GM23248 (cell line): ENCODE data around the gene NAIF1. TPM values are rescaled to one million over a fixed set of nuclear protein-coding genes. Genes with fewer than 3 reads are reported as not detected.
A peak's percentile ranks its signal among the peaks of the same experiment; 100 is the strongest.

ENCODE experiments used
- DNase-seq: peaks from one replicate; pipeline ENCODE4 v3.0.0-alpha.2; 2015
- H2AFZ ChIP-seq: fragments of 200-600 bp; sonication (generic); 2 replicates; pipeline ENCODE4 v1.6.1; 2016; ENCODE audit warnings: antibody characterized with exemption
- H3F3A ChIP-seq: fragments of 200-600 bp; sonication (generic); 2 replicates; pipeline ENCODE4 v1.6.1; 2016; ENCODE audit warnings: mild to moderate bottlenecking, antibody characterized with exemption, mixed run types; ENCODE audit not compliant: insufficient read depth
- H3K27ac ChIP-seq: fragments of 200-600 bp; sonication (generic); 2 replicates; pipeline ENCODE4 v1.5.1; 2016; ENCODE audit warnings: mild to moderate bottlenecking
- H3K27me3 ChIP-seq: fragments of 200-600 bp; sonication (generic); replicated peaks from 2 replicates; pipeline ENCODE4 v1.6.1; 2016; ENCODE audit warnings: mild to moderate bottlenecking; ENCODE audit not compliant: insufficient read depth
- H3K36me3 ChIP-seq: fragments of 200-600 bp; sonication (generic); 2 replicates; pipeline ENCODE4 v1.6.1; 2016; ENCODE audit warnings: low read depth, mild to moderate bottlenecking
- H3K4me1 ChIP-seq: fragments of 200-600 bp; sonication (generic); 2 replicates; pipeline ENCODE4 v1.6.1; 2016; ENCODE audit warnings: mild to moderate bottlenecking; ENCODE audit not compliant: insufficient read depth
- H3K4me2 ChIP-seq: fragments of 200-600 bp; sonication (generic); one replicate; pipeline ENCODE4 v1.6.1; 2016; ENCODE audit warnings: mild to moderate bottlenecking; ENCODE audit not compliant: unreplicated experiment
- H3K4me3 ChIP-seq: fragments of 200-600 bp; sonication (generic); 2 replicates; pipeline ENCODE4 v1.5.1; 2016; ENCODE audit warnings: mild to moderate bottlenecking
- H3K79me2 ChIP-seq: fragments of 200-600 bp; sonication (generic); 2 replicates; pipeline ENCODE4 v1.6.1; 2016; ENCODE audit warnings: mild to moderate bottlenecking; ENCODE audit not compliant: insufficient read depth
- H3K9ac ChIP-seq: fragments of 200-600 bp; sonication (generic); 2 replicates; pipeline ENCODE4 v1.6.1; 2016; ENCODE audit warnings: mild to moderate bottlenecking
- H3K9me2 ChIP-seq: fragments of 200-600 bp; sonication (generic); 2 replicates; pipeline ENCODE4 v1.6.1; 2016; ENCODE audit warnings: mixed run types, mild to moderate bottlenecking, moderate library complexity; ENCODE audit not compliant: insufficient read depth
- H3K9me3 ChIP-seq: fragments of 200-600 bp; sonication (generic); one replicate; pipeline ENCODE4 v1.6.1; 2017; ENCODE audit warnings: low read depth
- H4K20me1 ChIP-seq: fragments of 200-600 bp; sonication (generic); 2 replicates; pipeline ENCODE4 v1.6.0; 2016; ENCODE audit not compliant: insufficient read depth
- EZH2 ChIP-seq: fragments of 200-600 bp; sonication (generic); IDR thresholded peaks from 2 replicates; pipeline ENCODE4 v1.6.1; 2018; ENCODE audit warnings: antibody characterized with exemption, mild to moderate bottlenecking; ENCODE audit not compliant: insufficient read depth, poor library complexity, severe bottlenecking
- EZH2phosphoT487 ChIP-seq: fragments of 200-600 bp; sonication (generic); IDR thresholded peaks from 2 replicates; pipeline ENCODE4 v1.6.1; 2018; ENCODE audit warnings: antibody characterized with exemption, moderate library complexity, mild to moderate bottlenecking, low read depth; ENCODE audit not compliant: insufficient read depth
- WGBS, 2 experiments: methylation state at CpG; one replicate each; pipeline ENCODE4 v1.1.6; 2015 to 2017; ENCODE audit warnings: low lambda C conversion rate in 2 of 2, low coverage in 1 of 2; ENCODE audit errors: missing lambda C conversion rate in 2 of 2; 5-methylcytosine and 5-hydroxymethylcytosine counted together
- in situ Hi-C: fragments of 300-500 bp; cut with MboI; formaldehyde crosslinking; loops from 2 replicates; pipeline ENCODE4 v1.15.0; 2020
- polyA plus RNA-seq: library from polyadenylated mRNA; unstranded; fragments of >200 nt; fragmentation: Nextera tagmentation; extraction: Ambion mirVana; gene quantifications from 2 replicates; pipeline ENCODE4 v1.2.1, GENCODE V29; 2016
- total RNA-seq: library from RNA; depleted of rRNA; stranded (reverse); fragments of >200 nt; shearing (Covaris generic); gene quantifications from 2 replicates; pipeline ENCODE4 v1.2.3, GENCODE V29; 2014

The NAIF1 gene
- total and polyA plus RNA-seq, 2 experiments from 2014 or later, result 4.8 to 9.5 TPM

DNA sequence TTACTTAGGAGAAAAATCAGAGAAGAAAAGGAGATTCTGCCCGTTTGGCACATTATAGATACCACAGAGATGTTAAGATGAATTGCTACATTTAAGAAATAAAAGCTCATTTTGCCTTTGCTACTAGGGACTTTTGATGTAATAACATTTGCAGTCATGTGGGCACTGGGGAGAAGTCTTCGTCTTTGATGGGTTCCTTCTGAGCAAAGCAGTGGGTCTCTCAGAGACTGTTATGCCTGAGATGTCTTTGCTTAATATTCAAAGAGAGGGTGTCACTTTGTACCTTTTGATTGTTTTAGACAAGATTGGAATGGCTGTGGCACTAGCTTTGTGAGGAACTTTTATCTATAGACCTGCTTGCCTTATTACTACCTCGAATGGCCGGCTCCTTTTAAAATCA lies 25.9 kb upstream of the NAIF1 start:
- H3K4me2 ChIP-seq, result peak overlapping the region; percentile 77
- peak overlapping the region; percentile 84 for H3K9ac ChIP-seq

DNA sequence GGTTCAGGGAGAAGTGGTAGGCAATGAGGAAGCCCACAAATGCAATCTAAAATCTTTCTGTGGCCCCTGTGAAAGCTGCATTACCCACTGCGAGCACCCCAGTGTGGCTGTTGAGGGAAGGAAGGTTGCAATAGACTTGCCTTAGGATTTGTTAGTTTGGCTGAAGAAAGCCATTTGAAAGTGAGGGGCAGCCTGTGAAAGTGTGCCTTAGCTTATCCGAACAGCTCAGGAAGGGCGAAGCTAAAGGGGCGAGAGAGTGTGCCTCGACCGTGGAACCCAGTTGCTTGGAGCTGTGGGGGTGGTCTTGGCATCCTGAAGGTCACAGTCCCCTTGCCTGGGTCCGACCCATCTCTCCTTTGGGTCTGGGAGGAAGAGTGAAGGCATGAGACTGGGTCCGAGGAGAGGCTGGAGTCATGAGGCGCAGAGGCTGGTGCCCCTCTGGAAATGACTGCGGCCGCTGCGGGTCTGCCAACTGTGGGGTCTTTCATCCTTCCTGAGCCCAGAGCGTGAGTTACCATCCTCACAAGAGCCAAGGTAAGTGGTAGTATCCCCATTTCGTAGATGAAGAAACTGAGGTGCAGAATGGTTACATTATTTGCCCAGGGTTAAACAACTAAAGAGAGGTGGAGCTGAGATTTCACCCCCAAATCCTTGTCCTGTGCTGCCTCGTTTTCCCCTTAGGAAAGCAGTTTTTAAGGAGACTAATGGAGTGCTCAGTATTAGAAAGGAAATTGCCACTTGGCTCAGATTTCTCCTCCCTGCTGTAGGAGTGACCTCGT lies 25.3 kb upstream of the NAIF1 start:
- Histone ChIP-seq H3K4me3 (no peak overlapping the region), H3K9me3 (no peaks in the 10 kb centered on the region), H3K4me2 (no peak overlapping the region), H2AFZ (no peak overlapping the region), H3K27me3 (no peaks in the 10 kb centered on the region), H3F3A (peaks cover 30% of the 10 kb centered on the region), H3K79me2 (peaks cover 90% of the 10 kb centered on the region), H3K36me3 (no peaks in the 10 kb centered on the region), H3K9ac (peak overlapping the region; percentile 84), H3K4me1 (peaks cover 28% of the 10 kb centered on the region), H3K27ac (peak overlapping the region; percentile 98), H4K20me1 (no peaks in the 10 kb centered on the region), H3K9me2 (no peaks in the 10 kb centered on the region)
- in situ Hi-C loops, result no loop called here
- WGBS, 2 experiments, result 88 to 89% methylated on average over 12 to 16 of the region's 16 CpGs
- no peak for DNase-seq
- TF ChIP-seq EZH2phosphoT487, result no peak
- no peak for TF ChIP-seq EZH2

More for the DNA sequence above, 25.9 kb upstream of the NAIF1 start:
- Histone ChIP-seq H4K20me1 (no peaks in the 10 kb centered on the region), H3K27me3 (no peaks in the 10 kb centered on the region), H3K4me1 (peaks cover 34% of the 10 kb centered on the region), H3K27ac (peak overlapping the region; percentile 98), H3K9me3 (no peaks in the 10 kb centered on the region), H3K4me3 (no peak overlapping the region), H2AFZ (no peak overlapping the region), H3K36me3 (no peaks in the 10 kb centered on the region), H3K79me2 (peaks cover 90% of the 10 kb centered on the region), H3F3A (peaks cover 36% of the 10 kb centered on the region), H3K9me2 (no peaks in the 10 kb centered on the region)
- no peak for DNase-seq
- 65 to 75% methylated on average over 4 of the region's 4 CpGs for WGBS, 2 experiments
- in situ Hi-C loops, result no loop called here
- TF ChIP-seq EZH2phosphoT487, result no peak
- TF ChIP-seq EZH2, result no peak

DNA sequence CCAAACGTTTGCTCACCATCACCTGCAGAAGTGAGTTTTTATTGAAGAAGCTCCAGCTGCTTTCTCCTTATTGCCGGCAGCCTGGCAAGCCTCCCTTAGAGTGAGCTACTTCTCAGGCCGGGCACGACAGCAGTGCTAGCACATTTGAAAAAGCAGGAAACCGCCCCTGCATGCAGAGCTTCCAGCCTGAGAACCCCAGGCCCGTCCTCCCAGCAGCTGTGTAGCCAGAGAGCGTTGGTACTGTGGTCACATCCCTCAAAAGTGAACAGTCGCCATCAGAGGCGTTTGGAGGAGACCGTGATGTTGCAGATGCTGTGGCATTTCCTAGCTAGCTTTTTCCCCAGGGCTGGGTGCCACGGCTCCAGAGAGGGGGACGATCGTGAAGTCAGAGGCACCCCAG lies 24.5 kb upstream of the NAIF1 start:
- Histone ChIP-seq H3K27me3 (no peaks in the 10 kb centered on the region), H3F3A (peaks cover 28% of the 10 kb centered on the region), H3K4me2 (peak overlapping the region; percentile 49), H3K9ac (peak overlapping the region; percentile 67), H3K4me1 (peaks cover 27% of the 10 kb centered on the region), H3K36me3 (no peaks in the 10 kb centered on the region), H3K4me3 (peak overlapping the region; percentile 49), H3K9me3 (no peaks in the 10 kb centered on the region), H2AFZ (peak overlapping the region; percentile 63; the same call in 1 of the 2 replicates), H3K9me2 (no peaks in the 10 kb centered on the region), H3K79me2 (peaks cover 90% of the 10 kb centered on the region), H3K27ac (peak overlapping the region; percentile 63), H4K20me1 (no peaks in the 10 kb centered on the region)
- 50 to 54% methylated on average over 12 to 13 of the region's 13 CpGs for WGBS, 2 experiments
- DNase-seq, result peak; percentile 54
- TF ChIP-seq EZH2phosphoT487 (no peak), EZH2 (no peak)
- in situ Hi-C loops, result no loop called here

DNA sequence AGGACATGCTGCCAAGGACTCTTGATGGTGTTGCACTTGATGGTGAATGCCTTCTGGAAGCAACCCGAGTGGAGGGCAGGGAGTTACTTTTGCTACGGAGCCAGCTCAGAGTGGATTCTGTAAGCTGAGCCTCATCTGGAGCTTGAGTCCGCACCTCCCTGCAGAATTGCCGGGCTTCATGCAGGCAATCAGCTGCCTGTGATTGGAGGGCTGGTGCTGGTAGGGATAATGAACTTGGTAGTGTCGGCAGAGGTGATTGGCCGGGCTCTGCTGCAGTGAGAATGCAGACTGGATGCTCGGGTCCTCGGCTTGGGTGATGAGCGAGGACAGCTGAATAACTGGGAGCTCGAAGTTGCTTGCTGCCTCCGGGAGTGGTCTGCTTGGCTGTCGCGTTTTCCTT lies 24.0 kb upstream of the NAIF1 start:
- peaks cover 88% of the 10 kb centered on the region for H3K79me2 ChIP-seq
- TF ChIP-seq EZH2 (no peak), EZH2phosphoT487 (no peak)
- H3K27me3 ChIP-seq, result no peaks in the 10 kb centered on the region
- no peaks in the 10 kb centered on the region for H3K9me2 ChIP-seq
- H3K27ac ChIP-seq, result peak overlapping the region; percentile 63
- DNase-seq, result peak; percentile 93
- no peaks in the 10 kb centered on the region for H4K20me1 ChIP-seq
- H3F3A ChIP-seq, result peaks cover 28% of the 10 kb centered on the region
- peak overlapping the region; percentile 49 for H3K4me3 ChIP-seq
- H3K4me1 ChIP-seq, result peaks cover 27% of the 10 kb centered on the region
- H2AFZ ChIP-seq, result peak overlapping the region; percentile 63
- peak overlapping the region; percentile 67 for H3K9ac ChIP-seq
- no peaks in the 10 kb centered on the region for H3K9me3 ChIP-seq
- no peaks in the 10 kb centered on the region for H3K36me3 ChIP-seq
- WGBS, 2 experiments, result 13 to 18% methylated on average over 12 to 13 of the region's 13 CpGs
- peak overlapping the region; percentile 49 for H3K4me2 ChIP-seq
- in situ Hi-C loops, result no loop called here
